GM23338 (cell line): Measurements from ENCODE around the gene BICDL2. TPM values are rescaled to one million over a fixed set of nuclear protein-coding genes. Genes with fewer than 3 reads are reported as not detected.

Experiments
- ATAC-seq: fragments of 200-7000 bp; cut with Tn5 transposase; 3 replicates; pipeline ENCODE4 v1.9.1; 2020
- DNase-seq: peaks from one replicate; pipeline ENCODE4 v3.0.0-alpha.2; 2015; ENCODE audit warnings: low spot score
- H2AFZ ChIP-seq: fragments of 200-600 bp; sonication (generic); 2 replicates; pipeline ENCODE4 v1.8.0; 2016; ENCODE audit warnings: antibody characterized with exemption, mild to moderate bottlenecking, moderate library complexity
- H3F3A ChIP-seq: fragments of 200-600 bp; sonication (generic); replicated peaks from 2 replicates; pipeline ENCODE4 v1.8.0; 2017; ENCODE audit warnings: antibody characterized with exemption, mixed run types, low read depth
- H3K27ac ChIP-seq: fragments of 200-600 bp; sonication (generic); 2 replicates; pipeline ENCODE4 v1.6.1; 2016; ENCODE audit warnings: low read depth
- H3K27me3 ChIP-seq: fragments of 200-600 bp; sonication (generic); 2 replicates; pipeline ENCODE4 v1.8.0; 2016; ENCODE audit warnings: mild to moderate bottlenecking, mixed run types, moderate library complexity; ENCODE audit not compliant: insufficient read depth
- H3K36me3 ChIP-seq: fragments of 200-600 bp; sonication (generic); 2 replicates; pipeline ENCODE4 v1.8.0; 2016; ENCODE audit warnings: mild to moderate bottlenecking; ENCODE audit not compliant: insufficient read depth
- H3K4me1 ChIP-seq: fragments of 200-600 bp; sonication (generic); 2 replicates; pipeline ENCODE4 v1.8.0; 2016; ENCODE audit warnings: mild to moderate bottlenecking, moderate library complexity; ENCODE audit not compliant: insufficient read depth
- H3K4me2 ChIP-seq: fragments of 200-600 bp; sonication (generic); 2 replicates; pipeline ENCODE4 v1.7.1; 2017; ENCODE audit warnings: mixed run types
- H3K4me3 ChIP-seq: fragments of 200-600 bp; sonication (generic); 2 replicates; pipeline ENCODE4 v1.6.1; 2016; ENCODE audit warnings: mixed run types
- H3K79me2 ChIP-seq: fragments of 200-600 bp; sonication (generic); replicated peaks from 2 replicates; pipeline ENCODE4 v1.8.0; 2017; ENCODE audit warnings: mild to moderate bottlenecking; ENCODE audit not compliant: insufficient read depth
- H3K9me2 ChIP-seq: fragments of 200-600 bp; sonication (generic); 2 replicates; pipeline ENCODE4 v1.8.0; 2017; ENCODE audit not compliant: insufficient read depth
- H4K20me1 ChIP-seq: fragments of 200-600 bp; sonication (generic); replicated peaks from 2 replicates; pipeline ENCODE4 v1.8.0; 2017; ENCODE audit warnings: mild to moderate bottlenecking; ENCODE audit not compliant: insufficient read depth
- H3K27ac Mint-ChIP-seq: 2 replicates; pipeline ENCODE4 v1.8.0; 2020; ENCODE audit warnings: inconsistent platforms, mild to moderate bottlenecking, moderate library complexity, mixed read lengths
- H3K27me3 Mint-ChIP-seq: 3 replicates; pipeline ENCODE4 v1.8.0; 2022; ENCODE audit warnings: low read depth, mild to moderate bottlenecking, moderate library complexity, mixed read lengths, inconsistent platforms; ENCODE audit not compliant: insufficient read depth, poor library complexity
- H3K36me3 Mint-ChIP-seq: 3 replicates; pipeline ENCODE4 v1.8.0; 2021; ENCODE audit warnings: low read depth, mild to moderate bottlenecking, inconsistent platforms, moderate library complexity, mixed read lengths
- H3K4me1 Mint-ChIP-seq: 3 replicates; pipeline ENCODE4 v1.8.0; 2020; ENCODE audit warnings: mild to moderate bottlenecking, inconsistent platforms, mixed read lengths
- H3K4me3 Mint-ChIP-seq: 3 replicates; pipeline ENCODE4 v1.8.0; 2021; ENCODE audit warnings: moderate library complexity, mild to moderate bottlenecking, inconsistent platforms, mixed read lengths
- H3K9me3 Mint-ChIP-seq: 3 replicates; pipeline ENCODE4 v1.8.0; 2020; ENCODE audit warnings: moderate library complexity, mild to moderate bottlenecking, inconsistent platforms, mixed read lengths
- CREB1 ChIP-seq: fragments of 250-450 bp; sonication (Bioruptor Pico); IDR thresholded peaks from 2 replicates; pipeline ENCODE4 v1.5.0; 2020; ENCODE audit warnings: low read depth, mild to moderate bottlenecking, moderate library complexity
- ETS1 ChIP-seq: IDR thresholded peaks from 2 replicates; pipeline ENCODE4 v1.6.1; 2016; ENCODE audit warnings: antibody characterized with exemption
- EZH2 ChIP-seq: fragments of 200-600 bp; sonication (generic); IDR thresholded peaks from one replicate; pipeline ENCODE4 v1.8.0; 2017; ENCODE audit warnings: antibody characterized with exemption, mild to moderate bottlenecking, low read depth; ENCODE audit not compliant: unreplicated experiment
- EZH2phosphoT487 ChIP-seq: fragments of 200-600 bp; sonication (generic); IDR thresholded peaks from one replicate; pipeline ENCODE4 v1.8.1; 2018; ENCODE audit warnings: antibody characterized with exemption; ENCODE audit not compliant: unreplicated experiment
- NANOG ChIP-seq: IDR thresholded peaks from 2 replicates; pipeline ENCODE4 v1.6.1; 2016; ENCODE audit warnings: antibody characterized with exemption, borderline replicate concordance
- POLR2AphosphoS5 ChIP-seq: IDR thresholded peaks from 2 replicates; pipeline ENCODE4 v1.6.1; 2016; ENCODE audit warnings: antibody characterized with exemption, low read depth
- STAT1 ChIP-seq: IDR thresholded peaks from one replicate; pipeline ENCODE4 v1.6.1; 2016; ENCODE audit warnings: antibody characterized with exemption; ENCODE audit not compliant: unreplicated experiment
- ZNF462 ChIP-seq: fragments of 250-450 bp; sonication (Bioruptor Pico); IDR thresholded peaks from 2 replicates; pipeline ENCODE4 v1.5.0; 2020; ENCODE audit warnings: mild to moderate bottlenecking, moderate library complexity
- polyA plus RNA-seq: library from polyadenylated mRNA; unstranded; fragments of >200 nt; fragmentation: Nextera tagmentation; extraction: Ambion mirVana; gene quantifications from 2 replicates; pipeline ENCODE4 v1.2.1, GENCODE V29; 2016
- total RNA-seq: library from RNA; depleted of rRNA; stranded (reverse); fragments of >200 nt; shearing (Covaris generic); gene quantifications from 2 replicates; pipeline ENCODE4 v1.2.3, GENCODE V29; 2014

Gene BICDL2
- total and polyA plus RNA-seq, 2 experiments from 2014 or later: 12.7 to 18.4 TPM

GRCh38 chr16:2987833-2988232 is 48.9 kb downstream of the BICDL2 start:
- Histone ChIP-seq H3F3A (peaks cover under 1% of the 10 kb centered on the region; the same call in 1 of the 2 replicates), H3K9me2 (no peaks in the 10 kb centered on the region), H3K36me3 (no peaks in the 10 kb centered on the region), H3K27me3 (no peaks in the 10 kb centered on the region), H3K4me3 (no peak overlapping the region), H4K20me1 (no peaks in the 10 kb centered on the region), H3K4me1 (peaks cover 24% of the 10 kb centered on the region), H3K4me2 (no peak overlapping the region), H2AFZ (no peak overlapping the region), H3K27ac (no peak overlapping the region), H3K79me2 (no peaks in the 10 kb centered on the region)
- DNase-seq: no peak
- no peaks in the 10 kb centered on the region for H3K9me3 Mint-ChIP-seq
- no peak for ATAC-seq
- peaks cover 32% of the 10 kb centered on the region for H3K4me1 Mint-ChIP-seq
- H3K36me3 Mint-ChIP-seq: no peaks in the 10 kb centered on the region
- H3K27ac Mint-ChIP-seq: no peak overlapping the region
- no peak for TF ChIP-seq POLR2AphosphoS5
- TF ChIP-seq EZH2phosphoT487: no peak
- no peak for TF ChIP-seq EZH2
- TF ChIP-seq CREB1 (CRISPR knock-in tag): no peak
- no peak for TF ChIP-seq ZNF462
- no peak for TF ChIP-seq STAT1
- TF ChIP-seq ETS1: no peak
- no peak for TF ChIP-seq NANOG
- peaks cover 7% of the 10 kb centered on the region for H3K27me3 Mint-ChIP-seq
- no peak overlapping the region for H3K4me3 Mint-ChIP-seq
